ENCODE results near the gene F8. TPM values are rescaled to one million over a fixed set of nuclear protein-coding genes. Genes with fewer than 3 reads are reported as not detected.

Gene F8
- total RNA-seq, 4 donors from 2014 or later, result 11.8 to 63.0 (median 28.5) TPM

- no peak overlapping the region for H3K4me3 ChIP-seq
- no peaks in the 10 kb centered on the region for H3K27me3 ChIP-seq
- TF ChIP-seq, protein P1, sequence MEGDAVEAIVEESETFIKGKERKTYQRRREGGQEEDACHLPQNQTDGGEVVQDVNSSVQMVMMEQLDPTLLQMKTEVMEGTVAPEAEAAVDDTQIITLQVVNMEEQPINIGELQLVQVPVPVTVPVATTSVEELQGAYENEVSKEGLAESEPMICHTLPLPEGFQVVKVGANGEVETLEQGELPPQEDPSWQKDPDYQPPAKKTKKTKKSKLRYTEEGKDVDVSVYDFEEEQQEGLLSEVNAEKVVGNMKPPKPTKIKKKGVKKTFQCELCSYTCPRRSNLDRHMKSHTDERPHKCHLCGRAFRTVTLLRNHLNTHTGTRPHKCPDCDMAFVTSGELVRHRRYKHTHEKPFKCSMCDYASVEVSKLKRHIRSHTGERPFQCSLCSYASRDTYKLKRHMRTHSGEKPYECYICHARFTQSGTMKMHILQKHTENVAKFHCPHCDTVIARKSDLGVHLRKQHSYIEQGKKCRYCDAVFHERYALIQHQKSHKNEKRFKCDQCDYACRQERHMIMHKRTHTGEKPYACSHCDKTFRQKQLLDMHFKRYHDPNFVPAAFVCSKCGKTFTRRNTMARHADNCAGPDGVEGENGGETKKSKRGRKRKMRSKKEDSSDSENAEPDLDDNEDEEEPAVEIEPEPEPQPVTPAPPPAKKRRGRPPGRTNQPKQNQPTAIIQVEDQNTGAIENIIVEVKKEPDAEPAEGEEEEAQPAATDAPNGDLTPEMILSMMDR (IDR thresholded peaks at IDR 0.05), result no peak
- no peak for TF ChIP-seq POLR2A (IDR thresholded peaks at IDR 0.05)
- H3K36me3 ChIP-seq, result no peaks in the 10 kb centered on the region
- no peak overlapping the region for H3K27ac ChIP-seq
- no peaks in the 10 kb centered on the region for H3K4me1 ChIP-seq
- intact Hi-C loops (cut with DNase I; ENCODE audit: low total_unique reads), result no loop called here
- no peaks in the 10 kb centered on the region for H3K9me3 ChIP-seq
- DNase-seq, result no peak
Observed at GRCh38 chrX:154836163-154836562, 186.4 kb downstream of the F8 start.

DNA sequence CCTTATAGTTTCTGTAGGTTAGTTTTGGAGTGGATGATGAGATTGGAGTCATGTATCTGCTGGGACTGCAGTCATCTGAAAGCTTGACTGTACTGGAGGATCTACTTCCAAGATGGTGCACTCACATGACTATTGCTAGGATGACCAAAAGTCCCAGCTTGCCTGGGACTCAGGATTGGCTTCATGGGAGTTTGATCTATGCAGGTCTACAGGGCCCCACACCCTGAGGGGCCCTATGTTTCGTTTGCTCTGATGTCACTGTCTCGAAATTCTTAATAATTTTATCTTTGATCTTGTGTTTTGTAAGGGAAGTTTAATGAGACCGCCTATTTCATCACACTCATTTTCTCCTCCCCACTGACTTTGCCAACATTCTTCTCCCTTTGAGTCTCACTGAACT lies 188.0 kb downstream of the F8 start, which contains the start of gene SMIM9:
Gene SMIM9, minus strand, starts transcription at position 101 of the 400 bp plus-strand sequence. CDS start 3,806 bp downstream, outside the sequence.
- H3K4me1 ChIP-seq, result no peaks in the 10 kb centered on the region
- DNase-seq, result no peak
- intact Hi-C loops (cut with DNase I; ENCODE audit: low total_unique reads), result no loop called here
- no peak within 1 kb of the TSS for H3K27ac ChIP-seq
- no peak for TF ChIP-seq POLR2A (IDR thresholded peaks at IDR 0.05)
- TF ChIP-seq, protein P1 (IDR thresholded peaks at IDR 0.05), result no peak
- H3K36me3 ChIP-seq, result no peaks in the 10 kb centered on the region
- H3K27me3 ChIP-seq, result no peaks in the 10 kb centered on the region
- no peak within 1 kb of the TSS for H3K4me3 ChIP-seq
- H3K9me3 ChIP-seq, result no peaks in the 10 kb centered on the region

DNA sequence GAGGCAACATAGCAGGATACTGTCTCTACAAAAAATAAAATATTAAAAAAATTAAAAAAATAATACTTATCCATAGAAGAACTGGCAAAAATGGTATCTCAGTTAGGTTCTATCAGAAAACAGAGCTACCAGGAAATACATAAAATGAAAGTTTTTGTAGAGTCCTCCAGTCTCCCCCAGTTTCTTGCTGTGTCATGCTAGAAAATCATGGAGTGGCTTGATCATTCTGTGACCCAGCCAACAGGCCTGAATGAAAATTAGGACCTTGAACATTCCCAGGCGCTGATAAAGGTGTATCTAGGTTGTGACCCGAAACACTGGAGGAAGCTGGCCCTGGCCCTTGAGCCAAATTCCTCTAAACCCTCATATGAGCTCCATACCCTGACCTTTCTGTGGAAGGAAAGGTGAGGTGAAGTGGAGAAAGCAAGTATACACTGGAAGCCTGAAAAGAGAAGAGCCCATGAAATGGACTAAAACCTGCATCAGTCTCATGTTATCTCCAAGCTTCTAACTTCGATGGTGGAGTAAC lies 188.7 kb downstream of the F8 start:
- intact Hi-C loops (cut with DNase I; ENCODE audit: low total_unique reads), result no loop called here
- Histone ChIP-seq H3K4me3 (no peak overlapping the region), H3K9me3 (no peaks in the 10 kb centered on the region), H3K27me3 (no peaks in the 10 kb centered on the region), H3K36me3 (no peaks in the 10 kb centered on the region), H3K4me1 (no peaks in the 10 kb centered on the region), H3K27ac (no peak overlapping the region)
- no peak for DNase-seq
- TF ChIP-seq, protein P1 (IDR thresholded peaks at IDR 0.05), result no peak
- no peak for TF ChIP-seq POLR2A (IDR thresholded peaks at IDR 0.05)

- H3K9me3 ChIP-seq, result no peaks in the 10 kb centered on the region
- no peak for DNase-seq
- no peak overlapping the region for H3K4me3 ChIP-seq
- intact Hi-C loops (cut with DNase I; ENCODE audit: low total_unique reads), result no loop called here
- H3K27me3 ChIP-seq, result no peaks in the 10 kb centered on the region
- TF ChIP-seq POLR2A (IDR thresholded peaks at IDR 0.05), result no peak
- TF ChIP-seq, protein P1 (IDR thresholded peaks at IDR 0.05), result no peak
- H3K36me3 ChIP-seq, result no peaks in the 10 kb centered on the region
- no peak overlapping the region for H3K27ac ChIP-seq
- no peaks in the 10 kb centered on the region for H3K4me1 ChIP-seq
Observed at GRCh38 chrX:154829926-154830442, 192.5 kb downstream of the F8 start.

DNA sequence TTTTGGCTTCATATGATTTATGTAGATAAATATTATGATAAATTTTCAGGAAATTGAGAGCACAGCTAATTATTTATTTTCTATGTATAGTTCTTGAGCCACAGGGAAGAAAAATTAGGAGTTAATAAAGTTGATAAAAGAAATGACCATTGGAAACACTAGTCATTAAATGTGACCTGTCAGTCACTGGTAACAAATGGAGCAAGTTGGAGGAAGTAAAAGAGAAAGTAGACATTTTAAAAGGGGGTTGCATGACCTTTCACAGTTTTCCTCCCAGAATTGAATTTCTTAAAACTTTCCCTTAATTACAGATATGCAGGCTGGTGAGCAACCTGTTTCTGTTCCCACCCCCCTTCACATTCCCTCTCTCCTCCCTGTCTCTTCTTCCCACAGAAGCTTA lies 193.4 kb downstream of the F8 start:
- TF ChIP-seq, protein P1 (IDR thresholded peaks at IDR 0.05), result no peak
- no peak for TF ChIP-seq POLR2A (IDR thresholded peaks at IDR 0.05)
- H3K27me3 ChIP-seq, result no peaks in the 10 kb centered on the region
- H3K27ac ChIP-seq, result no peak overlapping the region
- H3K36me3 ChIP-seq, result no peaks in the 10 kb centered on the region
- no peak overlapping the region for H3K4me3 ChIP-seq
- no peaks in the 10 kb centered on the region for H3K9me3 ChIP-seq
- DNase-seq, result no peak
- intact Hi-C loops (cut with DNase I; ENCODE audit: low total_unique reads), result no loop called here
- H3K4me1 ChIP-seq, result no peaks in the 10 kb centered on the region
